Glutamatergic neuron (in vitro differentiated cells): ENCODE measurements around the gene GPX3. TPM values are rescaled to one million over a fixed set of nuclear protein-coding genes. Genes with fewer than 3 reads are reported as not detected.

Source experiments
- DNase-seq: peaks from one replicate; pipeline ENCODE4 v3.0.0; 2022
- H3K27ac Mint-ChIP-seq: one replicate; pipeline ENCODE4 v1.8.0; 2020; ENCODE audit warnings: mild to moderate bottlenecking, mixed read lengths, inconsistent platforms; ENCODE audit not compliant: unreplicated experiment
- H3K27me3 Mint-ChIP-seq: one replicate; pipeline ENCODE4 v1.8.0; 2020; ENCODE audit warnings: mild to moderate bottlenecking, moderate library complexity, mixed read lengths, inconsistent platforms; ENCODE audit not compliant: unreplicated experiment
- H3K36me3 Mint-ChIP-seq: one replicate; pipeline ENCODE4 v1.8.0; 2020; ENCODE audit warnings: mild to moderate bottlenecking, mixed read lengths, inconsistent platforms; ENCODE audit not compliant: unreplicated experiment
- H3K4me1 Mint-ChIP-seq: one replicate; pipeline ENCODE4 v1.8.0; 2020; ENCODE audit warnings: mild to moderate bottlenecking, low read depth, mixed read lengths, inconsistent platforms; ENCODE audit not compliant: unreplicated experiment
- H3K4me3 Mint-ChIP-seq: one replicate; pipeline ENCODE4 v1.8.0; 2020; ENCODE audit warnings: mild to moderate bottlenecking, mixed read lengths, inconsistent platforms; ENCODE audit not compliant: unreplicated experiment
- H3K9me3 Mint-ChIP-seq: one replicate; pipeline ENCODE4 v1.8.0; 2020; ENCODE audit warnings: mild to moderate bottlenecking, moderate library complexity, mixed read lengths, inconsistent platforms; ENCODE audit not compliant: unreplicated experiment
- long read RNA-seq: library from polyadenylated mRNA; unstranded; transcript quantifications from one replicate; pipeline ENCODE4 v2.0.0, GENCODE V29; 2020; ENCODE audit not compliant: unreplicated experiment
- total RNA-seq: library from RNA; stranded (reverse); fragmentation: NEBNext Ultra II Directional; extraction: Animal tissue kit (Norgen Biotek cat#: 25700); gene quantifications from one replicate; pipeline ENCODE4 v1.2.1, GENCODE V29; 2021; ENCODE audit not compliant: unreplicated experiment
- TF ChIP-seq, protein P1 (sequence below): fragments of 200-600 bp; sonication (generic); IDR thresholded peaks from one replicate; pipeline ENCODE4 v1.5.0; 2021; ENCODE audit not compliant: partially characterized antibody, unreplicated experiment

Gene GPX3, protein sequence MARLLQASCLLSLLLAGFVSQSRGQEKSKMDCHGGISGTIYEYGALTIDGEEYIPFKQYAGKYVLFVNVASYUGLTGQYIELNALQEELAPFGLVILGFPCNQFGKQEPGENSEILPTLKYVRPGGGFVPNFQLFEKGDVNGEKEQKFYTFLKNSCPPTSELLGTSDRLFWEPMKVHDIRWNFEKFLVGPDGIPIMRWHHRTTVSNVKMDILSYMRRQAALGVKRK
- total RNA-seq, result 20.4 TPM
- long read RNA-seq, transcript GPX3-201 (5 exons, 1,636 nt), result major isoform, 27 of 28 reads
- long read RNA-seq, partial matches to known transcripts, result 0 of 28 reads
- long read RNA-seq, other reads (novel, unspliced or antisense), result 1 of 28 reads

DNA sequence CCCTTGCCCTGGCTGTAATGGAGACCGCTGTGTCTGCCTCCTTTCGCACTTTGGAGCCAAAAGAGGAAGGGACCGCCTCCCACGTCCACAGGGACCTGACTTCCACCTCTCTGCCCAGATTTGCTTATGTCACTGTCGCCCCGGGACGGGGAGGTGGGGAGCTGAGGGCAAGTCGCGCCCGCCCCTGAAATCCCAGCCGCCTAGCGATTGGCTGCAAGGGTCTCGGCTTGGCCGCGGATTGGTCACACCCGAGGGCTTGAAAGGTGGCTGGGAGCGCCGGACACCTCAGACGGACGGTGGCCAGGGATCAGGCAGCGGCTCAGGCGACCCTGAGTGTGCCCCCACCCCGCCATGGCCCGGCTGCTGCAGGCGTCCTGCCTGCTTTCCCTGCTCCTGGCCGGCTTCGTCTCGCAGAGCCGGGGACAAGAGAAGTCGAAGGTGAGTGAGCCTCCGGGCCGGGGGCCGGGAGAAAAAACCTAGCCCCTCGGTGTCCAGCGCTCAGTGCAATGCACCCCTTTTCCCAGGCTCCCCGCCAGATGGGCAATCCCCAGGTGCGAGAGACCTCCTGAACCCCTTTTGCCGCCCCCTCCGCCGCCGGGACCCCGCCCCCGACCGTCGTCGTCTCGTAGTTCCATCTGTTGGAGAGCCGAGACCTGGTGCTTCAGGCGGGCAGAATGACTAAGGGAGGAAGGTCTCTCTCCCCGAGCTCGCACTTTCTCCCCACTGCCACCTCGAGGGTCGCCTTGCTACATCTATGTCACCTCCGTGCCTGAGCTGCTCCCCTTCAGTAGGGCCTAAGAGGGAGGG, at the start of gene GPX3:
GPX3 (plus strand) TSS at position 288 of the 807 bp plus-strand sequence; CDS start at position 352, 64 bp downstream.
- Mint-ChIP-seq H3K4me3 (peak within 1 kb of the TSS; percentile 85), H3K4me1 (peaks cover 6% of the 10 kb centered on the region), H3K36me3 (no peaks in the 10 kb centered on the region), H3K27me3 (peaks cover 3% of the 10 kb centered on the region), H3K27ac (peak within 1 kb of the TSS; percentile 29), H3K9me3 (peaks cover 3% of the 10 kb centered on the region)
- TF ChIP-seq, protein P1, sequence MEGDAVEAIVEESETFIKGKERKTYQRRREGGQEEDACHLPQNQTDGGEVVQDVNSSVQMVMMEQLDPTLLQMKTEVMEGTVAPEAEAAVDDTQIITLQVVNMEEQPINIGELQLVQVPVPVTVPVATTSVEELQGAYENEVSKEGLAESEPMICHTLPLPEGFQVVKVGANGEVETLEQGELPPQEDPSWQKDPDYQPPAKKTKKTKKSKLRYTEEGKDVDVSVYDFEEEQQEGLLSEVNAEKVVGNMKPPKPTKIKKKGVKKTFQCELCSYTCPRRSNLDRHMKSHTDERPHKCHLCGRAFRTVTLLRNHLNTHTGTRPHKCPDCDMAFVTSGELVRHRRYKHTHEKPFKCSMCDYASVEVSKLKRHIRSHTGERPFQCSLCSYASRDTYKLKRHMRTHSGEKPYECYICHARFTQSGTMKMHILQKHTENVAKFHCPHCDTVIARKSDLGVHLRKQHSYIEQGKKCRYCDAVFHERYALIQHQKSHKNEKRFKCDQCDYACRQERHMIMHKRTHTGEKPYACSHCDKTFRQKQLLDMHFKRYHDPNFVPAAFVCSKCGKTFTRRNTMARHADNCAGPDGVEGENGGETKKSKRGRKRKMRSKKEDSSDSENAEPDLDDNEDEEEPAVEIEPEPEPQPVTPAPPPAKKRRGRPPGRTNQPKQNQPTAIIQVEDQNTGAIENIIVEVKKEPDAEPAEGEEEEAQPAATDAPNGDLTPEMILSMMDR, result no peak
- DNase-seq, result peak; percentile 85

DNA sequence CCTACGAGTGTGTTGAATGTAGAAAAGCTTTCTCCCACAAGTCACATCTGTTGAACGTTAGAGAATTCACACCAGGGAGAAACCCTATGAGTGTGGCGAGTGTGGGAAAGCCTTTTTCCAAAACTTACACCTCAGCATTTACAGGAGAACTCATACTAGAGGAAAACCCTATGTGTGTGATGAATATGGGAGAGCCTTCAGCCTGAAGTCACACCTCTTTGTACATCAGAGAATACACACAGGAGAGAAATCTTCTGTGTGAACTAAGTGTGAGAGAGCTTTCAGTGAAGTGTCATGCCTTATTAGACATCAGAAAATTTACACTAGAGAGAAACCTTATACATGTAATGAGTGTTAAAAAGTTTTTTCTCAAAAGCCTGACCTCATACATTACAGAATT, 41.8 kb upstream of the GPX3 start:
- H3K27me3 Mint-ChIP-seq, result no peaks in the 10 kb centered on the region
- peaks cover 4% of the 10 kb centered on the region for H3K9me3 Mint-ChIP-seq
- H3K27ac Mint-ChIP-seq, result no peak overlapping the region
- no peaks in the 10 kb centered on the region for H3K36me3 Mint-ChIP-seq
- TF ChIP-seq, protein P1, result no peak
- H3K4me3 Mint-ChIP-seq, result no peak overlapping the region
- H3K4me1 Mint-ChIP-seq, result no peaks in the 10 kb centered on the region
- DNase-seq, result no peak

DNA sequence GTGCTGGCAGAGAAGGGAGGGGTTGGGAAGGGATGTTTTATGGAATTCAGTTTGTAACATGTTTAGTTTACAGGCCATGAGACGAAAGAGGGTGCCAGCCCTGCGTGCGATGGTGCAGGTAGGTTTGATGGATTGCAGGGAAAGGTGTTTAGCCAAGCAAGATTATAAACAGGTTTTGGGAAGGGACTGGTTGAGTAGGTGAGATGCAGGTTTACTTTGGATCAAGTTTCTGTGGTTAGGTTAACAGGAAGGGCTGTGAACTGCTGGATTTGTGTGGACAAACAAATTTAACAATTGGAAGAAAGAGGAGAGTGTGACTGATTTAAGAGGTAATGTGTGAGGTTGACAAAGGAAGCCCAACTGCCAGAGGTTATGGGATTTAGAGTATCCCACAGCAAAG, 32.6 kb upstream of the GPX3 start:
- Mint-ChIP-seq H3K27me3 (peaks cover 2% of the 10 kb centered on the region), H3K4me3 (no peak overlapping the region), H3K9me3 (peaks cover 7% of the 10 kb centered on the region), H3K4me1 (no peaks in the 10 kb centered on the region), H3K27ac (no peak overlapping the region), H3K36me3 (peaks cover 15% of the 10 kb centered on the region)
- DNase-seq, result no peak
- TF ChIP-seq, protein P1, result no peak

DNA sequence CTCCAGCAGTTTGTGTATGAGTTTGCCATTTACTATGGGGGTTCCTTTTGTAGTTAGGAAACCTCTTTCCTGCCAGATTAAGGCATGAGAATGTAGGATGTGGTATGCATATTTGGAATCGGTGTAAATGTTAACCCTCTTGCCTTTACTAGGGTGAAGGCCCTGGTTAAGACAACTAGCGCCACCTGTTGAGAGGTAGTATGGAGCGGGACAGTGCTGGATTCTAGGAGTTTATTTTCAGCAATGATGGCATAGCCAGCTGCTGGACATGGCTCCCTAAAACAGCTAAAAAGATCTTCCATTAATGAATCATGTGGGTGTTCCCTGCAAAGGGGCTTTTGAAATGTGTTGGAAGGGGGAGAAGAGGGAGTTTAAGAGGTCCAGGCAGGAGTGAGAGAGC, 30.7 kb upstream of the GPX3 start:
- H3K9me3 Mint-ChIP-seq, result peaks cover 8% of the 10 kb centered on the region
- H3K27me3 Mint-ChIP-seq, result peaks cover 2% of the 10 kb centered on the region
- no peak for DNase-seq
- H3K4me3 Mint-ChIP-seq, result no peak overlapping the region
- no peaks in the 10 kb centered on the region for H3K4me1 Mint-ChIP-seq
- TF ChIP-seq, protein P1, result no peak
- H3K36me3 Mint-ChIP-seq, result peaks cover 25% of the 10 kb centered on the region
- H3K27ac Mint-ChIP-seq, result no peak overlapping the region

DNA sequence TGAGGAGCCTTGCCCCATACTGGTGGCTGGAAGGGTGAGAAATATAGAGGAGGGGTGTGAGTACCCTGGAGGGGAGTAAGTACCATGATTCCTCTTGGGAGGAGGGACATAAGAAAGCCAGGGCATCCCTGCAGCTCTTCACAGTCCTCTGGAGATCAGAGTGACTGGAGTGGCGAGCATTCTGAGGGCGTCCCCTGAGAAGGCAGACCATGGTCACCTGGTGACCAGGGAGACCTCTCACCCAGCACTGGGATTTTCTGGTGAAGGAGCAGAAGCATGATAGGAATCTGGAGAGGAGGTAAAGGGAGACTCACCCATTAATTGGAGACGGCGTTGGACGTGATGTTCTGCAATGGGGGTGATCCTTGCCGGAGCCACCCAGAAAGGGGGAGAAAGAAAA, 27.7 kb upstream of the GPX3 start:
- Mint-ChIP-seq H3K27ac (no peak overlapping the region), H3K4me3 (no peak overlapping the region), H3K9me3 (peaks cover 8% of the 10 kb centered on the region), H3K27me3 (peaks cover 2% of the 10 kb centered on the region), H3K4me1 (no peaks in the 10 kb centered on the region), H3K36me3 (peaks cover 37% of the 10 kb centered on the region)
- TF ChIP-seq, protein P1, result no peak
- no peak for DNase-seq
